T follicular helper cell (primary cell): Measurements from ENCODE around the gene ALAS1.

Experiments used
- DNase-seq: peaks from one replicate; pipeline ENCODE4 v3.0.0-alpha.2; 2020; ENCODE audit warnings: low read depth

ALAS1 gene

DNA sequence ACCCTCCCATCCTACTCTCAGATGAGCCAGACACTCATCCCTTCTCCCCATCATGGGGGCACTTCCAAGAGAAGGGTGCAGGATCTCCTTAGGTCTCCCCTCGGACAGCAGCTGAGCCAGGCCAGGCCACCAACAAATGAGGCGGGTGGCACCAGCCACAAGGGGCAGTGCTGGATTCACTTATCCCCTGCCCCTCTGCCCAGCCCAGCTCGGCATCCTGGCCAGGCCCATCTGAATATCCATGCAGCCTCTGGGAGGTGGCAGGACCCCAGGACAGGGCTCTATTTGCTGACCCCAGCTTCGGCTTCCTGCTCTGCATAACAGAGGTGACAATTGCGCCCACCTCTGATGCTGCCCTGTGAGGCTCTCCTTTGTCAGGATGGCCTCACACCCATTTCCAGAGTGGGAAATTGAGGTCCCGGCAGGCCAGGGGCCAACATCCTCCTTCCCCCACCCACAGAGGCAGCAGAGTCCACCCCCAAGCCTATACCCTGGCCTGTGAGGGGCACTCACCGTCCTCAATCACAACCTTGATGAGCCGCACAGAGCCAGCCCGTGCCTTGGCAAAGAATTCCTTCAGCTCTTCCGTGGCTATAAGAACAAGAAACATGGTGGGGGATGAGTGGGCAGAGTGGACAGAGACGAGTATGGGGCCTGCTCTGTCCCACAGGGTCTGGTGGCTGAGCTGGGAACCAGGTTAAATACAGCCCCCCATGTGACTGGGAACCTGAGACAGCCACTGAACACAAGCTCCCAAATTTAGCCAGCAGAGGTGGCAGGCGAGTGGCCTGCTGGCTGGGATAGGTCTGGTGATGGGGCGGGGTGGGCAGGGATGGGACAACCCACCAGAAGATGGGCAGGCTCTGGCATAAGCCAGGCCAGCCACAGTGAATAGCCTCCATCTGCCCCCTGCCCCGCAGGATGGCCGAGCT is 36.8 kb downstream of the ALAS1 start:
- no peak for DNase-seq

DNA sequence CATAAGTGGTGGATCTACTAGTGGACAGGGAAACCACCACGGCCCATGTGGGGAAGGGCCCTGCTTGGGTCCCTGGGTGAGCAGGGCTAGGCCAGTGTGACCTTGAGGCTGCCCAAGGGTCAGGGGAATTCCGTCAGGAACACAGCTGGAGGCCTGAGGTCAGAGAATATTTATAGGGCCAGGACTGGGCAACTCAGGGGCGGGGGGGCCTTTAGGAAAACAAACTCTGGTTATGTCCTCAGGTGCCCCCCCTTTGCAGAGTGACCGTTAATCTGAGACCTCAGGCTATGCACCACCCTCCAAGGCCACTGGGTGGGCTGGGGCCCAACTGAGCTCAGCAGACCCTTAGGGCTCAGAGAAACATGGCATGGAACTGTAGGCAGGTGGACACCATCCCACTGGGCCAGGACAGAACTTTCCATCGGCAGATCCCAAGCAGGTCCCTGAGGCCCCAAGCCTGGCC is 38.5 kb downstream of the ALAS1 start:
- DNase-seq = no peak

- DNase-seq = no peak
These were observed 39.2 kb downstream of the ALAS1 start for GRCh38 chr3:52237006-52237656.

GRCh38 chr3:52237657-52238172 is 39.8 kb downstream of the ALAS1 start:
- DNase-seq = no peak

- DNase-seq = no peak
These were observed 40.3 kb downstream of the ALAS1 start for GRCh38 chr3:52238193-52238760.

DNA sequence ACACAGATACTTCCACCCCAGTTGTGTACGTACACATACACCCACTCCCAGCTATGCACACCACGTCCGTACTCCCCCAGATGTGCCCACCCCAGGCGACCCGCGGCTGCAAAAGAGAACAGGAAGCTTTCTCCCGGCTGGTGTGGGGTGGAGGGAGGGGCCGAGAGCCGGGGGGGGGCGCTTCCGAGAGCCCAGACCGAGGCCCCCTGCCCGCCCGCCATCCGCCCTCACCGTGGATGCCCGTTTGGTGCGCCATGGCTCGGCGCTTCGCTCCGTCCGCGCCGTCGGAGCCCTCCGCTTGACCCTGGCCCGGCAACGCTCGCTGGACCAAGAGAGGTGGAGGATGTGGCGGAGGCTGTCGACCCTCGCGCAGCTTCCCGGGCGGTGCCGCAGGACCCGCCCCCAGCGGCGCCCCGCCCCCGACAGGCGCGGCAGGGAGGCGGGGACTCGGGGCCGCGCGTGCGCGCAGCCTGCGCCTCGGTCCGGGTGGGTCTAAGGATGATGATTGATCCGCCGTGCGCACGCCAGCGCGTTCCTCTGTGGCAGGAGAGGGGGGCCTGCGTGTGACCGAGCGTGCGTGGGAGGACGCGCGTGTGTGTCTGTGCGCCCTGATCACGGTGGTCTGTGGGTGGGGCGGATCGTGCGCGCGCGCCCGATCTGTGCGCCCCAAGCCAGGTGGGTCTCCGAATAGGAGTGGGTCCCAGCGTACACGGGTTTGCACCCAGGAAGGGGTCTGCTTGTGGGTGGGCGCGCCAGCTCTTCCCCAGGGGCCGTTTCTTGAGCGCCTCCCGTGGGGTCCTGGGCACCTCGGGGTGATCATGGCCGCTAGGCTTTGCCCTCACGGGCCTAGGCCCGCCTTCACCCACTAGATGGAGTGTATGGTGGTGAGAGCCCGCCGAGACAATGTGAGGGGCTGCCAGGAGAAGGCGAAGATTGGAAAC is 41.1 kb downstream of the ALAS1 start, which contains the start of gene TWF2:
Gene TWF2 (minus strand): TSS at position 398 of the 941 bp plus-strand sequence. CDS start 142 bp downstream, at position 256.
- DNase-seq = peak; percentile 77

DNA sequence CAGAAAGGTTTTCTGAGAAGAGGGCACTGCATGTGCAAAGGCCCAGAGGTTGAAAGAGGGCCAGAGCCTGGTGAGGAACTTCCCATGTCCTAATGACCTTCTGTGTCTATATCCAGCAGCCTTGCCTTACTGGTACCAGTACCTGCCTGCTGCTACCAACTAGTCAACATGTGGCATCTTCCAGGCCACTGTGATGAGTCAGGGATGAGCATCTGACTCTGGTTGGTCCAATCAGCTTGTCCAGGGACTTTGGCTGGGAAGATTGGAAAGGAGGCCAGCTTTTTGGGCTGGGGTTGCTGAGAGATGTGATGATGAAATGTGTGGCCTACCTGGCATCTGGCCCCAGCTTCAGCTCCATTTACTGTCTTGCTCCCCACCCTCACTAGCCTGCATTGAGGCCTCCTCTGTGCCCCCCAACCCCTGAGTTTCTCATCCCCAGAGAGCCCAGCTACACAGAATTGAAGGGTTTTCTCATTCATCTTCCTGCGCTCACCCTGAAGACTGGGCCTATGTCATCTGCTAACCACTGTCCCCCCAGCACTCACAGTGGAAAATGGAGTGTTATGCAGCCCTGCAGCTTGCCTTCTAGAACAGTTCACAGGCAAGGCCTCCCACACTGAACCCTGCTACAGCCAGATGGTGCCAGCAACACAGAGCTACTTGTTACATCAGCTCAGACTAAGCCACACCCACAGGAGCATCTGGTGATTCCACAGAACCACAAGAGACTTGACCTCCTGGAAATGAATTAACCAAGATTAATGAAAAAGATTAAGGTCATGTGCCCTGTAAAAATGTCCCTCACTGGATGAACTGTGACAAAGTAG is 42.3 kb downstream of the ALAS1 start:
- no peak for DNase-seq

- DNase-seq = no peak
These were observed 43.0 kb downstream of the ALAS1 start for GRCh38 chr3:52240886-52241370.

DNA sequence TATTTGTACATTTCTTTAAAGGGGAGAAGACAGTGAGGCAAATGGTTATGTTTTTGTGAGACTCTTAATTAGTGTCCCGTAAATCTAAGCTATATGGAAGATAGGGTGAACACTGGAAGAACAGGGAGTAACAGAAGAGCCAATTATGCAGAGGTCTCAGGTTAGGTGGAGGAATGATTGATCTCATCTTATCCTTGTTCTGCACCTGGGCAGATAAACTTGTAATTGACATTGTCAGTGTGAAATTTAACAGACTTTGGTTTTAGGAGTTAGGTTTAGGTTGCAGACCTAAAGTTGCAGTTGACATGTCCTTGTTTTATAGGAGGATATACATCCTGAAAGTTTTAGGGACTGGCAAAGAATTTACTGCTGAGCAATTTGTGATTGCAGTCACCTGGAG is 44.1 kb downstream of the ALAS1 start:
- DNase-seq = no peak

GRCh38 chr3:52243791-52244628 is 46.0 kb downstream of the ALAS1 start:
- no peak for DNase-seq

DNA sequence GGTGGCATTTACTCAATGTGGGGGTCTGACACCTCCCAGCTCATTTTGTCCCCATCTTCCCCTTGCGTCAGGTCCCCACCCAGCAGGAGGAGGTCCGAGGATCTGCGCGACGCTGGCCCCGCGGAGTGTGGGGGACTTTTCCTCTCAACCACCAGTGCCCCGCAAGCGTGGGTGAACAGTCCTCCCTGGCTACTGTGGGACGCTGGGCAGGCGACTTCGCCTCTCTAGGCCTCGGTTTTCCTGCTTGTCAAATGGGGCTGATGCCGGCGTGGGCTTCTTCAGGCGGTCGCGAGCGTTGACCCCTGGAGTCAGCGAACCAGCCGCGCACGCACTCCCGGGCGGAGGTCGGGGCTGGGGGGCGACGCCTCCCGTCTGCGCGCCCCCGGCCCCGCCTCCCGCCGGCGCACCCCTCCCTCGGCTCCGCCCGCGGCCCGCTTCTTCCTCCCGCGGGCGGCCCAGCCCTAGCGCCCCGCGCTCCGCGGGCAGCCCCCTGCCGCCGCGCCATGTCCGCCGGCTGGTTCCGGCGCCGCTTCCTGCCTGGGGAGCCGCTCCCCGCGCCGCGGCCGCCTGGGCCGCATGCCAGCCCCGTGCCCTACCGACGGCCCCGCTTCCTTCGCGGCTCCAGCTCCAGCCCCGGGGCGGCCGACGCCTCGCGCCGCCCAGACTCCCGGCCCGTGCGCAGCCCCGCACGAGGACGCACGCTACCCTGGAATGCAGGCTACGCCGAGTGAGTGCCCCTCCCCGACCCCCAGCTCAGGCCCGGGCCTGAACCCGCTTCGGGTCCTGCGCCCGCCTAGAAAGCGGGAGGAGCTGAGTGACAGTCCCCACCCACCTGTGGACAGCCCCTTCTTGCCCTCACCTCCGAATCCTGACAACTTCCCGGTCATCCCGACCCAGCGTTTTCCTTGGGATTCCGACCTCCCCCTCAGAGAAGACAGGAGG is 47.6 kb downstream of the ALAS1 start, which contains the start of gene PPM1M:
Gene PPM1M (plus strand): TSS at position 438 of the 942 bp plus-strand sequence. CDS start 66 bp downstream, at position 504.
- DNase-seq = peak; percentile 49

GRCh38 chr3:52246264-52246620 is 48.3 kb downstream of the ALAS1 start:
- DNase-seq = no peak

DNA sequence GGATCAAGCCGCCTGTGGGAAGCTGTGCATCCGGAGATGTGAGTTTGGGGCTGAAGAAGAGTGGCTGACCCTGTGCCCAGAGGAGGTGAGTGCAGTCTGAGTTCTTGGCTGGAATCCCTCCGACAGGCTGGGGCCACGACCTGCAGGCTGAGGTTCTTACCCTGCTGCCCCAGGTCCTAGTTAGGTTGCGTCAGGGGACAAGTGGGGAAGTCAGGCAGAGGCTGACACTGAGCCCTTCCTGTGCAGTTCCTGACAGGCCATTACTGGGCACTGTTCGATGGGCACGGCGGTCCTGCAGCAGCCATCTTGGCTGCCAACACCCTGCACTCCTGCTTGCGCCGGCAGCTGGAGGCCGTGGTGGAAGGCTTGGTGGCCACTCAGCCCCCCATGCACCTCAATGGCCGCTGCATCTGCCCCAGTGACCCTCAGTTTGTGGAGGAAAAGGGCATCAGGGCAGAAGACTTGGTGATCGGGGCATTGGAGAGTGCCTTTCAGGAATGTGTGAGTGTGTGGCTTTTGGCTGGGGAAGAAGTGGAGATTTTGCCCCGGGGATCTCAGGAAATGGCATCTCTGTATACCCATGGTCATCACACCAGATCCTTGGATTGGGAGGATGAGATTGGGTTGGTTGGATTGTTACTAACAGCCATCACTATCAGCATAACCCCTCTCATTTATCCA is 48.9 kb downstream of the ALAS1 start:
- DNase-seq = no peak

- DNase-seq = no peak
These were observed 49.6 kb downstream of the ALAS1 start for GRCh38 chr3:52247409-52248164.

GRCh38 chr3:52248165-52248541 is 50.2 kb downstream of the ALAS1 start:
- no peak for DNase-seq

- DNase-seq = no peak
These were observed 51.0 kb downstream of the ALAS1 start for GRCh38 chr3:52248816-52249547.
